Activated CD8-positive, alpha-beta memory T cell treated with anti-CD3 and anti-CD28 coated beads, Interleukin-2, amount 50 U/mL, for 1 hour (primary cell): ENCODE results near the gene OR13D1.
"Not testable (repeated sequence)": the region's sequence is repeated elsewhere in the genome, so short reads cannot be mapped to it uniquely, and the experiment has no call there.

Experiments
- DNase-seq: peaks from one replicate; pipeline ENCODE4 v3.0.0-alpha.2; 2020; ENCODE audit errors: extremely low read depth

OR13D1 gene, protein sequence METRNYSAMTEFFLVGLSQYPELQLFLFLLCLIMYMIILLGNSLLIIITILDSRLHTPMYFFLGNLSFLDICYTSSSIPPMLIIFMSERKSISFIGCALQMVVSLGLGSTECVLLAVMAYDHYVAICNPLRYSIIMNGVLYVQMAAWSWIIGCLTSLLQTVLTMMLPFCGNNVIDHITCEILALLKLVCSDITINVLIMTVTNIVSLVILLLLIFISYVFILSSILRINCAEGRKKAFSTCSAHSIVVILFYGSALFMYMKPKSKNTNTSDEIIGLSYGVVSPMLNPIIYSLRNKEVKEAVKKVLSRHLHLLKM

GRCh38 chr9:104694218-104694617 is at the start of gene OR13D1:
OR13D1 (plus strand) TSS chr9:104694518; CDS start chr9:104694518, 0 bp downstream.
- DNase-seq: no peak

- no peak for DNase-seq
Observed at GRCh38 chr9:104658496-104659195, 35.7 kb upstream of the OR13D1 start.

DNA sequence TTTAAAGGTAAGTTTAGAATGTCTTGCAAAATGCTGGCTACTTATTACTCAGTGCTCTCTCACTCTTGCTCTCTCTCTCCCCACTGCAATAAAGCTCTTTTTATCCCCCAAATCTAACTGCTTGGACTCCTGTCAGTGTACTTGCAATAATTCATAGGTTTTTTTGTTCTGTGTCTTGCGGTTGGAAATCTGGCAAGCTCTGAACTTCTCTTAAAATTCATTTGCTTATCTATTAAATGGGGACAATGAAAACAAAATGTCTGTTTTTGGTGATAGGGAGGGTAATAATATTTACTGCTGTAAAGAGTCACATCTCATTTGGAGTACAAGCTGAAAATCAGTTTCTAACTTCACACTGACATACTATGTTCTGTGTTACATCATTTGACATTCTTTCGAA is 18.7 kb upstream of the OR13D1 start:
- DNase-seq: no peak

GRCh38 chr9:104682642-104683041 is 11.7 kb upstream of the OR13D1 start:
- DNase-seq: no peak

GRCh38 chr9:104686081-104686480 is 8.2 kb upstream of the OR13D1 start:
- no peak for DNase-seq

DNA sequence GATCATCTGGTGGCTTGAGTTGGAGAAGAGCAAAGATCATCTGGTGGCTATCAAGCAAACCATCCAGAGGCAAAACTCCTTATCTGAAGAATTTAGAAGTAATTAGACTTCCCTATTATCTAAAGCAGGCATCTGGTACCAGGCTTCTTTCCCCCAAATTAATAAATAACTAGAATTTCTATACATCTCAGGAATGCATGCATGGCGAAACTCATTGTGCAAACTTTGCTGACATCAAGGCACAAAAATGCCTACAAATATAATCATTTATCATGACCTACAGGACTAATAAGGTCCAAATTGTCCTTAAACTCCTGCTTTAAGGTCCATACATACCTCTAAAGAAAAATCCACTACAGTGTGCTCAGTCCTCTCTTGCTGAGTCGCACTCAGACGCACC is 6.0 kb downstream of the OR13D1 start:
- no peak for DNase-seq

GRCh38 chr9:104708737-104709136 is 14.4 kb downstream of the OR13D1 start:
- not testable (repeated sequence) for DNase-seq

DNA sequence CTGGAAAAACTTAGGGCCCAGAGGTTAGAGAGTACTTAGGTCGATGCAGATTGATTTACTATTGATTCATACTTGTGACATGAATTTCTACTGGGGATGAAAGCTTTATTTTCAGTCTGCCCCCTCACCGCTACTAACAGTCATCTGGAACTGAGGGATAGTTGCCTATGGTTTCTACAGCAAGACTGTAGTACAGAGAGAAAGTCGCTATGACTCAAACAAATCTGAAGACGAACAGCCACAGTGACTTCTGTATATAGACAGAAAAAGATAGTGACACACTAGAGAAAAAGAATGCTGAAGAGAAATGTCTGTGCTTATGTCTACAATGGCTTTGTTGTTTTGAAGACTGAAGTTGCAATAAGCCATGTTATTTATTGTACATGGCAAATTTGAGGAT is 17.3 kb downstream of the OR13D1 start:
- no peak for DNase-seq

GRCh38 chr9:104725014-104725413 is 30.7 kb downstream of the OR13D1 start:
- no peak for DNase-seq

GRCh38 chr9:104738452-104738851 is 44.1 kb downstream of the OR13D1 start:
- no peak for DNase-seq

- DNase-seq: no peak
Observed at GRCh38 chr9:104740621-104741020, 46.3 kb downstream of the OR13D1 start.

GRCh38 chr9:104743376-104743985 is 49.2 kb downstream of the OR13D1 start:
- DNase-seq: no peak
